Caco-2 (cell line): ENCODE data around the gene CD302. TPM values are rescaled to one million over a fixed set of nuclear protein-coding genes. Genes with fewer than 3 reads are reported as not detected.

Experiments
- BruUV-seq: library from RNA; stranded (reverse); fragments of 400-500 nt; replicated peaks from 2 replicates; lab custom pipeline; 2021; lab: Mats Ljungman, UMichigan
- CTCF ChIA-PET: fragments of 300-600 bp; sonication (Branson Sonifier 250); formaldehyde crosslinking; loops from one replicate; lab custom pipeline; 2022; ENCODE audit warnings: antibody characterized with exemption; lab: Charles Lee
- POLR2A ChIA-PET: fragments of 300-600 bp; sonication (Branson Sonifier 250); formaldehyde crosslinking; loops from one replicate; lab custom pipeline; 2022; ENCODE audit warnings: antibody characterized with exemption; lab: Charles Lee
- DNase-seq, 2 experiments: peaks; one replicate each; pipeline versions ENCODE4 v3.0.0 to v3.0.0-alpha.2; 2020 to 2022
- H3K27me3 ChIP-seq: replicated peaks from 2 replicates; pipeline ENCODE4 v1.6.0; 2011; ENCODE audit warnings: low read length; ENCODE audit not compliant: control insufficient read depth, insufficient read depth
- H3K36me3 ChIP-seq: 2 replicates; pipeline ENCODE4 v1.5.1; 2011; ENCODE audit warnings: low read length; ENCODE audit not compliant: control insufficient read depth, insufficient read depth
- H3K4me1 ChIP-seq: fragments of 250-450 bp; sonication (Bioruptor Pico); 2 replicates; pipeline ENCODE4 v1.5.1; 2020; ENCODE audit warnings: mild to moderate bottlenecking
- H3K4me3 ChIP-seq: 2 replicates; pipeline ENCODE4 v1.5.1; 2011; ENCODE audit warnings: low read depth, mild to moderate bottlenecking, control low read depth, low read length
- H3K9me3 ChIP-seq: fragments of 250-450 bp; sonication (Bioruptor Pico); 2 replicates; pipeline ENCODE4 v1.5.1; 2020; ENCODE audit warnings: mild to moderate bottlenecking, moderate library complexity
- H3K27ac Mint-ChIP-seq: one replicate; pipeline ENCODE4 v1.8.0; 2022; ENCODE audit warnings: mixed read lengths; ENCODE audit not compliant: unreplicated experiment
- H3K27me3 Mint-ChIP-seq: one replicate; pipeline ENCODE4 v1.8.0; 2022; ENCODE audit warnings: mixed read lengths; ENCODE audit not compliant: insufficient read depth, unreplicated experiment
- H3K36me3 Mint-ChIP-seq: one replicate; pipeline ENCODE4 v1.8.0; 2022; ENCODE audit warnings: mild to moderate bottlenecking, mixed read lengths; ENCODE audit not compliant: insufficient read depth, unreplicated experiment
- H3K4me1 Mint-ChIP-seq: one replicate; pipeline ENCODE4 v1.8.0; 2022; ENCODE audit warnings: low read depth, mixed read lengths; ENCODE audit not compliant: unreplicated experiment
- H3K4me3 Mint-ChIP-seq: one replicate; pipeline ENCODE4 v1.8.0; 2022; ENCODE audit warnings: mild to moderate bottlenecking, moderate library complexity, mixed read lengths; ENCODE audit not compliant: unreplicated experiment
- H3K9me3 Mint-ChIP-seq: one replicate; pipeline ENCODE4 v1.8.0; 2022; ENCODE audit warnings: mixed read lengths; ENCODE audit not compliant: unreplicated experiment
- CTCF ChIP-seq, 2 experiments: fragments of 200-600 bp in 1 of 2; IDR thresholded peaks; 1 replicate in 1 of 2; 2 replicates in 1 of 2; pipeline versions ENCODE4 v1.5.1 to v1.8.0; 2011 to 2022; ENCODE audit warnings: antibody characterized with exemption in 1 of 2, control low read depth in 1 of 2, inconsistent platforms in 1 of 2, low read depth in 1 of 2, low read length in 1 of 2, mild to moderate bottlenecking in 1 of 2, moderate library complexity in 1 of 2; ENCODE audit not compliant: insufficient read depth in 1 of 2, severe bottlenecking in 1 of 2, unreplicated experiment in 1 of 2
- intact Hi-C: fragments of 100-400 bp; cut with micrococcal nuclease; formaldehyde crosslinking; loops from one replicate; pipeline ENCODE4 v1.10.0; 2022; ENCODE audit not compliant: unreplicated experiment
- total RNA-seq: library from RNA; stranded (reverse); gene quantifications from 2 replicates; pipeline ENCODE4 v1.2.3, GENCODE V29; 2022

The CD302 gene
- total RNA-seq, 1 experiment from 2014 or later: 7.5 TPM

DNA sequence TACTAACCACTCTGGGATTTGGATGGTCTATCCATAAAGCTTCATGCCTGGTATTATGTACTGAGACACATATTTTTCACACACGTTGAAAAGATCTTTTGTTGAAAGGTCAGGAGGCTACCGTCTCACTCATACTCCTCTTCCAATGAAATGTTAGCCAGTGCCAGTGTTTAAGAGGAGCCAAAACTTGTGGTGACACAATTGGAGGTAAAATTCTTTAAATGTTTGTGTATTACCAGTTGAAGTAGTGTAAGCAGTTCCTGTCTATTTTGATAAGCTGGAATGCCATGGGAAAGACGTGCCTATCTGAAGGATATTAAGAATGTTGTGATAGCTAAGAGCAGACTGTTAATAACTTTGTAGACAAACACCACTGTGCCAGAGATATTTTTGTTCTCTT, 53.6 kb downstream of the CD302 start:
- Histone ChIP-seq H3K27me3 (no peaks in the 10 kb centered on the region), H3K4me3 (no peak overlapping the region), H3K36me3 (no peaks in the 10 kb centered on the region), H3K4me1 (no peaks in the 10 kb centered on the region), H3K9me3 (no peaks in the 10 kb centered on the region)
- intact Hi-C loops: no loop called here
- DNase-seq: no peak
- peaks cover 78% of the 10 kb centered on the region for H3K36me3 Mint-ChIP-seq
- BruUV-seq: no TSS peak
- H3K9me3 Mint-ChIP-seq: no peaks in the 10 kb centered on the region
- peak overlapping the region; percentile 15 for H3K27ac Mint-ChIP-seq
- no peak overlapping the region for H3K4me3 Mint-ChIP-seq
- ChIA-PET POLR2A (interaction anchor here (0.6 kb wide), 1 partner anchor 129 kb away, joined by 7 read pairs; no protein-coding TSS in a partner anchor), CTCF (interaction anchor here (0.6 kb wide), 1 partner anchor 21 kb away, joined by 3 read pairs; no protein-coding TSS in a partner anchor)
- peaks cover 9% of the 10 kb centered on the region for H3K4me1 Mint-ChIP-seq
- TF ChIP-seq CTCF (IDR thresholded peaks at IDR 0.05; ENCODE audit: insufficient read depth in 1 of 2, low read depth in 1 of 2, low read length in 1 of 2, severe bottlenecking in 1 of 2, unreplicated experiment in 1 of 2): no peak
- no peaks in the 10 kb centered on the region for H3K27me3 Mint-ChIP-seq

GRCh38 chr2:159742846-159743245, 55.2 kb downstream of the CD302 start:
- Mint-ChIP-seq H3K4me3 (no peak overlapping the region), H3K9me3 (no peaks in the 10 kb centered on the region), H3K27ac (no peak overlapping the region), H3K36me3 (peaks cover 78% of the 10 kb centered on the region), H3K4me1 (peaks cover 9% of the 10 kb centered on the region), H3K27me3 (no peaks in the 10 kb centered on the region)
- Histone ChIP-seq H3K27me3 (no peaks in the 10 kb centered on the region), H3K4me3 (no peak overlapping the region), H3K4me1 (no peaks in the 10 kb centered on the region), H3K36me3 (peaks cover 5% of the 10 kb centered on the region), H3K9me3 (no peaks in the 10 kb centered on the region)
- ChIA-PET CTCF (interaction anchor here (0.7 kb wide), 1 partner anchor 227 kb away, joined by 4 read pairs; no protein-coding TSS in a partner anchor), POLR2A (no interaction called here)
- no TSS peak for BruUV-seq
- no peak for DNase-seq
- no peak for TF ChIP-seq CTCF (IDR thresholded peaks at IDR 0.05; ENCODE audit: insufficient read depth in 1 of 2, low read depth in 1 of 2, low read length in 1 of 2, severe bottlenecking in 1 of 2, unreplicated experiment in 1 of 2)
- intact Hi-C loops: no loop called here

DNA sequence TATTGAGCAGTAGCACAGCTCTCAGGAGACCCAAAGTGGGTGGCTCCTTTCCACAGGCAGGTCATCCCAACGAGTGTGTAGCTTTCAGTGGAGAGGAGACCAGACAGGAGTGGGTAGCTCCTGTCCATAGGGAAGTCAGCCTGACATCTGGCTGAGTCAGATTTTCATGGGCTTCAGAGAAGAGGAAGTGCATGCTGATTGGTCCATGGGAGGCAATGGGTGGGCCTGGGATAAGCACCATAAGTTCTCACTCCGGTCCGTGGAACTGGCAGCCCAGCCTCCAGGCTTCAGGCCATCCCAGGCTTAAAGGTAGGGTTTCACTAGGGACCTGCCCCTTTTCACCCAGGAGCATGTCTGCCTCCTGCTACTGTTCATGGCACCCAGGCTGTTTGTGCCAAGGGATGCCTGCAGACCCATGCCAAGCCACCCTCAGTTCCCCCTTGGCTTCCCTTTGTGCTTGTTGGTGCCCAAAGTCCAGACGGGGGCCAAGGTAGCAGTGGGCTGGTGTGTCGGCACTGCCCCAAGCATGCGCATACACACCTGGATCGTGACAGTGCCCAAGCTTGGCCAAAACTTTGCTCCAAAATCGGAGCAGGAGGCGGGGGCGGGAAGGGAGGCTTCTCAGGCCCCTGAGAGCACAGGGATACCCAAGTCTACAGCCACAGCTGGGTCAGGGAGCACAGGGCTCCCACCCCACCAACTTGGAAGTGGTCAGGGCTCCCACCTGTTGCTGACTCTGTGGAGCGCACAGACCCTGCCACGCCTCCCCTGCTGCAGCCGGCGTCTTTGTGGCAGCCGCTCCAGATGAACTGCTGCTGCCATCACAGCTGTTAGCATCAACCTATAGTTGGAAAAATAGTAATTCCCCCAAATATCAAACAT, 59.3 kb downstream of the CD302 start:
- no peak overlapping the region for H3K27ac Mint-ChIP-seq
- ChIA-PET POLR2A (no interaction called here), CTCF (no interaction called here)
- TF ChIP-seq CTCF (IDR thresholded peaks at IDR 0.05; ENCODE audit: insufficient read depth in 1 of 2, low read depth in 1 of 2, low read length in 1 of 2, severe bottlenecking in 1 of 2, unreplicated experiment in 1 of 2): no peak
- Histone ChIP-seq H3K9me3 (no peaks in the 10 kb centered on the region), H3K4me3 (no peak overlapping the region), H3K36me3 (peaks cover 8% of the 10 kb centered on the region), H3K4me1 (no peaks in the 10 kb centered on the region), H3K27me3 (no peaks in the 10 kb centered on the region)
- no peaks in the 10 kb centered on the region for H3K4me1 Mint-ChIP-seq
- H3K27me3 Mint-ChIP-seq: no peaks in the 10 kb centered on the region
- intact Hi-C loops: no loop called here
- no peaks in the 10 kb centered on the region for H3K9me3 Mint-ChIP-seq
- H3K4me3 Mint-ChIP-seq: no peak overlapping the region
- no TSS peak for BruUV-seq
- peaks cover 76% of the 10 kb centered on the region for H3K36me3 Mint-ChIP-seq
- no peak for DNase-seq
